ENCODE data around the gene ISG15. TPM values are rescaled to one million over a fixed set of nuclear protein-coding genes. Genes with fewer than 3 reads are reported as not detected.

ISG15 gene
- total and polyA plus RNA-seq, 2 of the 13 experiments (the other 11 are each of a cell fraction or from before 2014, with no cell fraction given): 42.1 to 54.9 TPM

GRCh38 chr1:966704-967300, 46.5 kb upstream of the ISG15 start (continued):
- TF ChIP-seq TBX2 (CRISPR knock-in tag; IDR thresholded peaks at IDR 0.05; ENCODE audit: borderline replicate concordance) (peak; percentile 77), EHMT2 (IDR thresholded peaks at IDR 0.05; ENCODE audit: borderline replicate concordance, low read depth, low read length) (no peak), HNRNPLL (IDR thresholded peaks at IDR 0.05; ENCODE audit: low read depth, low read length, poor library complexity, severe bottlenecking) (peak; percentile 42), KLF12 (CRISPR knock-in tag; IDR thresholded peaks at IDR 0.05; ENCODE audit: borderline replicate concordance) (0 out of 2 replicates have a peak, but pooled peaks have one; percentile 39), ZNF274 (CRISPR knock-in tag; IDR thresholded peaks at IDR 0.05) (0 out of 2 replicates have a peak, but pooled peaks have one; percentile 57), ZNF800 (CRISPR knock-in tag; IDR thresholded peaks at IDR 0.05) (peak; percentile 77; the same call in 1 of the 2 replicates), HOXA3 (CRISPR knock-in tag; IDR thresholded peaks at IDR 0.05) (peak; percentile 68), ZNF547 (CRISPR knock-in tag; IDR thresholded peaks at IDR 0.05) (peak; percentile 39; the same call in 1 of the 2 replicates), ZC3H13 (CRISPR knock-in tag; IDR thresholded peaks at IDR 0.05) (0 out of 2 replicates have a peak, but pooled peaks have one; percentile 63), ZFP37 (CRISPR knock-in tag; IDR thresholded peaks at IDR 0.05; ENCODE audit: borderline replicate concordance) (0 out of 2 replicates have a peak, but pooled peaks have one; percentile 12), ZNF430 (CRISPR knock-in tag; IDR thresholded peaks at IDR 0.05) (0 out of 2 replicates have a peak, but pooled peaks have one; percentile 39), MEIS2 (CRISPR knock-in tag; IDR thresholded peaks at IDR 0.05) (peak; percentile 46; the same call in 1 of the 2 replicates), NCOA5 (CRISPR knock-in tag; IDR thresholded peaks at IDR 0.05) (no peak), ZBTB7A (CRISPR knock-in tag; IDR thresholded peaks at IDR 0.05) (0 out of 2 replicates have a peak, but pooled peaks have one; percentile 18)
- TF ChIP-seq, protein P1, sequence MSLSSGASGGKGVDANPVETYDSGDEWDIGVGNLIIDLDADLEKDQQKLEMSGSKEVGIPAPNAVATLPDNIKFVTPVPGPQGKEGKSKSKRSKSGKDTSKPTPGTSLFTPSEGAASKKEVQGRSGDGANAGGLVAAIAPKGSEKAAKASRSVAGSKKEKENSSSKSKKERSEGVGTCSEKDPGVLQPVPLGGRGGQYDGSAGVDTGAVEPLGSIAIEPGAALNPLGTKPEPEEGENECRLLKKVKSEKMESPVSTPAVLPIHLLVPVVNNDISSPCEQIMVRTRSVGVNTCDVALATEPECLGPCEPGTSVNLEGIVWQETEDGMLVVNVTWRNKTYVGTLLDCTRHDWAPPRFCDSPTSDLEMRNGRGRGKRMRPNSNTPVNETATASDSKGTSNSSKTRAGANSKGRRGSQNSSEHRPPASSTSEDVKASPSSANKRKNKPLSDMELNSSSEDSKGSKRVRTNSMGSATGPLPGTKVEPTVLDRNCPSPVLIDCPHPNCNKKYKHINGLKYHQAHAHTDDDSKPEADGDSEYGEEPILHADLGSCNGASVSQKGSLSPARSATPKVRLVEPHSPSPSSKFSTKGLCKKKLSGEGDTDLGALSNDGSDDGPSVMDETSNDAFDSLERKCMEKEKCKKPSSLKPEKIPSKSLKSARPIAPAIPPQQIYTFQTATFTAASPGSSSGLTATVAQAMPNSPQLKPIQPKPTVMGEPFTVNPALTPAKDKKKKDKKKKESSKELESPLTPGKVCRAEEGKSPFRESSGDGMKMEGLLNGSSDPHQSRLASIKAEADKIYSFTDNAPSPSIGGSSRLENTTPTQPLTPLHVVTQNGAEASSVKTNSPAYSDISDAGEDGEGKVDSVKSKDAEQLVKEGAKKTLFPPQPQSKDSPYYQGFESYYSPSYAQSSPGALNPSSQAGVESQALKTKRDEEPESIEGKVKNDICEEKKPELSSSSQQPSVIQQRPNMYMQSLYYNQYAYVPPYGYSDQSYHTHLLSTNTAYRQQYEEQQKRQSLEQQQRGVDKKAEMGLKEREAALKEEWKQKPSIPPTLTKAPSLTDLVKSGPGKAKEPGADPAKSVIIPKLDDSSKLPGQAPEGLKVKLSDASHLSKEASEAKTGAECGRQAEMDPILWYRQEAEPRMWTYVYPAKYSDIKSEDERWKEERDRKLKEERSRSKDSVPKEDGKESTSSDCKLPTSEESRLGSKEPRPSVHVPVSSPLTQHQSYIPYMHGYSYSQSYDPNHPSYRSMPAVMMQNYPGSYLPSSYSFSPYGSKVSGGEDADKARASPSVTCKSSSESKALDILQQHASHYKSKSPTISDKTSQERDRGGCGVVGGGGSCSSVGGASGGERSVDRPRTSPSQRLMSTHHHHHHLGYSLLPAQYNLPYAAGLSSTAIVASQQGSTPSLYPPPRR (CRISPR knock-in tag; IDR thresholded peaks at IDR 0.05; ENCODE audit: borderline replicate concordance): no peak
- TF ChIP-seq, protein P2, sequence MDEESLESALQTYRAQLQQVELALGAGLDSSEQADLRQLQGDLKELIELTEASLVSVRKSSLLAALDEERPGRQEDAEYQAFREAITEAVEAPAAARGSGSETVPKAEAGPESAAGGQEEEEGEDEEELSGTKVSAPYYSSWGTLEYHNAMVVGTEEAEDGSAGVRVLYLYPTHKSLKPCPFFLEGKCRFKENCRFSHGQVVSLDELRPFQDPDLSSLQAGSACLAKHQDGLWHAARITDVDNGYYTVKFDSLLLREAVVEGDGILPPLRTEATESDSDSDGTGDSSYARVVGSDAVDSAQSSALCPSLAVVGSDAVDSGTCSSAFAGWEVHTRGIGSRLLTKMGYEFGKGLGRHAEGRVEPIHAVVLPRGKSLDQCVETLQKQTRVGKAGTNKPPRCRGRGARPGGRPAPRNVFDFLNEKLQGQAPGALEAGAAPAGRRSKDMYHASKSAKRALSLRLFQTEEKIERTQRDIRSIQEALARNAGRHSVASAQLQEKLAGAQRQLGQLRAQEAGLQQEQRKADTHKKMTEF (CRISPR knock-in tag; IDR thresholded peaks at IDR 0.05): peak; percentile 78; the same call in 1 of the 2 replicates
- TF ChIP-seq, protein P3, sequence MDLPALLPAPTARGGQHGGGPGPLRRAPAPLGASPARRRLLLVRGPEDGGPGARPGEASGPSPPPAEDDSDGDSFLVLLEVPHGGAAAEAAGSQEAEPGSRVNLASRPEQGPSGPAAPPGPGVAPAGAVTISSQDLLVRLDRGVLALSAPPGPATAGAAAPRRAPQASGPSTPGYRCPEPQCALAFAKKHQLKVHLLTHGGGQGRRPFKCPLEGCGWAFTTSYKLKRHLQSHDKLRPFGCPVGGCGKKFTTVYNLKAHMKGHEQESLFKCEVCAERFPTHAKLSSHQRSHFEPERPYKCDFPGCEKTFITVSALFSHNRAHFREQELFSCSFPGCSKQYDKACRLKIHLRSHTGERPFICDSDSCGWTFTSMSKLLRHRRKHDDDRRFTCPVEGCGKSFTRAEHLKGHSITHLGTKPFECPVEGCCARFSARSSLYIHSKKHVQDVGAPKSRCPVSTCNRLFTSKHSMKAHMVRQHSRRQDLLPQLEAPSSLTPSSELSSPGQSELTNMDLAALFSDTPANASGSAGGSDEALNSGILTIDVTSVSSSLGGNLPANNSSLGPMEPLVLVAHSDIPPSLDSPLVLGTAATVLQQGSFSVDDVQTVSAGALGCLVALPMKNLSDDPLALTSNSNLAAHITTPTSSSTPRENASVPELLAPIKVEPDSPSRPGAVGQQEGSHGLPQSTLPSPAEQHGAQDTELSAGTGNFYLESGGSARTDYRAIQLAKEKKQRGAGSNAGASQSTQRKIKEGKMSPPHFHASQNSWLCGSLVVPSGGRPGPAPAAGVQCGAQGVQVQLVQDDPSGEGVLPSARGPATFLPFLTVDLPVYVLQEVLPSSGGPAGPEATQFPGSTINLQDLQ (CRISPR knock-in tag; IDR thresholded peaks at IDR 0.05): peak; percentile 19; the same call in 1 of the 2 replicates

Measured in HepG2 (cell line).